Fibroblast of skin of scalp (primary cell): Measurements from ENCODE around the gene ENTR1.
"Not testable (repeated sequence)": the region's sequence is repeated elsewhere in the genome, so short reads cannot be mapped to it uniquely, and the experiment has no call there.

ENCODE experiments used
- DNase-seq: peaks from one replicate; pipeline ENCODE4 v3.0.0-alpha.2; 2013

The ENTR1 gene

DNA sequence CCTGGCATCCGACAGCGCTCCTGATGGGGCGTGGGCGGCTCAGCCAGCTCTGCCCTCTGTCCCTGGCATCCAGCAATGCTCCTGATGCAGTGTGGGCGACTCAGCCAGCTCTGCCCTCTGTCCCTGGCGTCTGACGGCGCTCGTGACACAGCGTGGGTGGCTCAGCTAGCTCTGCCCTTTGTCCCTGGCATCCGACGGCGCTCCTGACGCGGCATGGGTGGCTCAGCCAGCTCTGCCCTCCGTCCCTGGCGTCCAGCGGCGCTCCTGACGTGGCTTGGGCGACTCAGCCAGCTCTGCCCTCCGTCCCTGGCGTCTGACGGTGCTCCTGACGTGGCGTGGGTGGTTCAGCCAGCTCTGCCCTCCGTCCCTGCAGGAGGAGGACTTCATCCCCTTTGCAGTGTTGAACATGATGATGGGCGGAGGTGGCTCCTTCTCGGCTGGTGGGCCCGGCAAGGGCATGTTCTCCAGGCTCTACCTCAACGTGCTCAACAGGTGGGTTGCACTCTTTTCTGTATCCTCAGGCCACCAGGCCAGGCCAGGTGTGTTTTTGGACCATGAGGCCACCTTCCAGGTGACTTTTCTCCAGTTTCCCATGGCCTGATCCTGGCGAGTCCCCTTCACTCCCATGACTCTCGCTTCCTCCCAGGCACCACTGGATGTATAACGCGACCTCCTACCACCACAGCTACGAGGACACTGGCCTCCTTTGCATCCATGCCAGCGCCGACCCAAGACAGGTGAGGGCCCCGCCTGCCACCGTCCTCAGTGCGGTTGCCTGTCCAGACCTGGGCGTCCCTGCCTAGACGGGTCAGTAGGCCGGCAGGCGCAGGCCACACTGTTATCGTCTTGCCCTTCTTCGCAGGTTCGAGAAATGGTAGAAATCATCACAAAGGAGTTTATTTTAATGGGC, 8.0 kb upstream of the ENTR1 start:
- DNase-seq = no peak

DNA sequence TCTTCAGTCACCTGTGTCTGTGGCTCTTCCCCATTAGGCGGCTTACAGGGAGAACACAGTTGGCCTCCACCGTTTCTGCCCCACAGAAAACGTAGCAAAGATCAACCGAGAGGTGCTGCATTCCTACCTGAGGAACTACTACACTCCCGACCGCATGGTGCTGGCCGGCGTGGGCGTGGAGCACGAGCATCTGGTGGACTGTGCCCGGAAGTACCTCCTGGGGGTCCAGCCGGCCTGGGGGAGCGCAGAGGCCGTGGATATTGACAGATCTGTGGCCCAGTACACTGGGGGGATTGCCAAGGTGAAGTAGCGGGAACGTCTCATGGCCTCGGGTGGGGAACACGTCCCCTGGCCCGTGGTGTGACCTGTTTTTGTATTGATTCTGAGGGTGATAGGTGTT, 6.5 kb upstream of the ENTR1 start:
- no peak for DNase-seq

DNA sequence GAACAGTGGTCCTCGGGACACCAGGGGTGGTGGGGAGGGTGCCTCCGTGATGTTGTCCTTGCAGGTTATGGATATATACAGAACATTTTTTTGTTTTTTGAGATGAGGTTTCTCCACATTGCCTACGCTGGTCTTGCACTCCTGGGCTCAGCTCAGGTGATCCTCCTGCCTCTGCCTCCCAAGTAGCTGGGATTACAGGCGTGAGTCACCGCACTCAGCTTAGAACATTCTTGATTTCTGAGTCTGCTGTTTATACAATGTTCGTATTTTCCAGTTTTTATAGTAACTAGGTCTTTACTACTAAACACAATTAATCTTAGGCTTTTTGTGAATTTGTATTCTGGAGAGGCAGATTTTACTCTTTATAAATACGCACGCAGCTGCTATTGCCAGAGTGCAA, 6.0 kb upstream of the ENTR1 start:
- DNase-seq = no peak

DNA sequence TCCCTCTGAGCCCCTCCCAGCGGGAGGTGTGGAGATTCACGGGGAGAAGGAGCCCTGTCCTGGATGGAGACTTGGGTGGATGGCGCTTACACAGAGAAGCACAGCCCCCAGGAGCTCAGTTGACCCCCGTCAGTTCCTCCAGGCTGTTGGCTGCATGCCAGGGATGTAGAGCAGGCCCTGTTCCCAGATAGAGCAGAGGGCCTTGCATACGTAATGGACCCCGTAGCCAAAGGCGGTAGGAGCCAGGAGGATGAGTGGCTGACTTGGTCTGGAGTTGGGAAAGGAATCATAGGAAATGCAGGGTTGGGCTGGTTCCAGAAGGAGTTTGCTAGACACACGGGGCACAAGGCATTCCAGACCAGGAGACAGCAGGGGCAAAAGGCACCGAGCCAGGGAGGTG, 2.5 kb upstream of the ENTR1 start:
- no peak for DNase-seq

DNA sequence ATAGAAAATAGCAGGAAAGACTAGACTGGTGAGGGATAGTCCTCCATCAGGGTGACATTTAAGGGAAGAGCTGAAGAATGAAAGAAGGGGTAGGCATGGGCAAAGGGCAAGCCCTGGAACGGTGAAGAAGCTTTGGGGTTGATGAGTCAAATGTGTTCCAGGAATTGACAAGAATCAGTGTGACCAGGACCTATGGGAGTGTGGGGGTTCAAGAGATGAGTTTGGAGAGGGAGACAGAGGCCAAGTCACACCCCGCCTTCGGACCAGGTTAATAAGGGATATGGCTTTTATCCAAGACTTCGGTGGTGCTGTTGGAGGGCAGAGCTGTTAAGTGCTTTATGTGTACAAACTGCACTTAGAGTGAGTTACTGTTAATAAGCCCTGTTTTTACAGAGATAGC, 964 bp upstream of the ENTR1 start:
- DNase-seq = no peak

DNA sequence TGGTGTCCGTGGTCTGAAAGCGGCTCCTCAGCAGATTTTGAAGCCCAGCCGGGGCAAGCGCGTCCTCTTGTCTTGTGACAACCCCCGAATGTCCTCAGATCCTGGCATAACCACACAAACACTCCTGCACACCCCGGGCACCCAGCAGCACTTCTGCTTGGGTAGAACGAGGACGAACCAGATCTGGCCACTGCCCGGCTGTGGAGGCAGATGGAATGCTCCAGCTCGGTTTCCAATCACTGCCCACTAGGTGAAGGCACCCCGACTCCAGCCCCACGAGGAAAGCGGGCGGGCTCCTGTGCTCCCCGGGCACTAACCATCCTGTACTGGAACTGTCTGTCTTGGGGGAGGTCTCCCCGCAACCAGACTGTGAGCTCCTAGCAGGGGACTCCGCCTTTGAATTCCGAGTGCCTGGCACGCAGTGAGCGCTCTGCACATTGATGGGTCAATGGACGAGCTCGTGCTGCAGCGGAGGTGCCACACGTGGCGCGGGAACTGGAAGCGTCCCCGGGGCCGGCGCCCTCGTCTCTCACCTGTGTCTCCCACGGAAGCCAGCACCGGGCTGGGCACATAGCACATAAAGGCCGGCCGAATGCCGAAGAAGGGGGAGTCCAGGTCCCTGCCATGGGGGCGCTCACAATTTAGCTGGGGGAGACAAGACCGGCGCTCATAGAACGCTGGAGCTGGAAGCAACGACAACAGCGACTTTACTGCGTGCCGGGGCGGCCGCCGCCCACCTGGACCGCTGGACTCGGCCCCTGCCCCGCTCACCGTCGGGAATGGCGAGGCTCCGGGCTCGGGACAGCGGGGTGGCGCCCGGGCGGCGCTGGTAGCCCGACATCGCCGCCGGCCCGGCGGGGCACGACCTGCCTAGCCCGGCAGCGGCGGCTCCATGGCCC, 608 bp downstream of the ENTR1 start:
- DNase-seq = peak; percentile 31

DNA sequence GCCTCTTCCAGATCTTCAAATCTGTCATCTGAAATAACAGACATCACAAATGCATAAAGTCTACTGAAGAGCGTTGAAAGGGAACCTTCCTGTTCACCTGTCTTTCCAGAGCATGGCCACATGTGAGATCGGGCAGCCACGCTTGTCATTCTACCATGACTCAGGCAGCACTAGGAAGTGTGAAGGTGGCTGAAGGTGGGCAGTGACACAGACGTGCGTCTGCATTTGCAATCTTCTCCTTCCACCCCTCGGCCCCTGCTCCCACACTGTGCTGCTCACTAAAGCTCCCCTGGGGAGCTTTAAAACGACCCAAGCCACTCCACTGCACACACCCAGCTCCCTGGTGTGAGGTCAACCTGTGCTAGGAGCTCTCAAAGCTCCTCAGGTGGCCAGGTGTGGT, 2.5 kb downstream of the ENTR1 start:
- no peak for DNase-seq

DNA sequence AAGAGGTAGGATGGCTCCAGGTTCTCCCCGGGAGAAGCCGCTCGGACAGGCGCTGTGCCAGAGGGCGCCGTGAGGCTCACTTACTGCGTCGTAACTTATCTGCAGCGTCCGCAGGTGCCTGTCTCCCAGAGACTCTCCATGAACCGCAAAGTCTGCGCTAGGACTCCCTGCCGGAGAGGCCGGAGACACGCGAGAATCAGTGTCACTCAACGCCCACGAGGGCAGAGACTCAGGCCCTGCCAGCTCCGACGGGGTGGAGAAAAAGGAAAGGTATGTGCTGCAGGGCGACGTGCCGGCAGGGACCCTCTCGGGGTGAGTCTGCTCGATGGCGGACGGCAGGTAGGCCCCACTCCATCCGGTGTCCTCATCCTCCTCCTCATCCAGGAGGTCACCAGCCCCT, 3.4 kb downstream of the ENTR1 start:
- not testable (repeated sequence) for DNase-seq

DNA sequence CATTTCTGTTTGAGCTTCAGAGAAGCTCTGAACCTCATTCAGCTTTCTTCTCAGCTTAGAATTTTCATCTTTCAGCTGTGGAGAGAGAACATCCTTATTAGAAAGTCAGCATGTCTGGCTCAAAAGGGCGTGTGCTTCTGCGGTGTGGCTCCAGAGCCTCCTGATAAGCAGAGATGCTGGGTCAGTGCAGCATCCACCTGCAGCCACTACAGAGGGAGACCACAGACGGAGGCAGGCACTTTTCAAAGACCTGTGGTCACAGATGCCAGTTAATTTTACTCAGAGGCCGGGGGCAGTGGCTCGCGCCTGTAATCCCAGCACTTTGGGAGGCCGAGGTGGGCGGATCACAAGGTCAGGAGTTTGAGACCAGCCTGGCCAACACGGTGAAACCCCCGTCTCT, 4.5 kb downstream of the ENTR1 start:
- not testable (repeated sequence) for DNase-seq

DNA sequence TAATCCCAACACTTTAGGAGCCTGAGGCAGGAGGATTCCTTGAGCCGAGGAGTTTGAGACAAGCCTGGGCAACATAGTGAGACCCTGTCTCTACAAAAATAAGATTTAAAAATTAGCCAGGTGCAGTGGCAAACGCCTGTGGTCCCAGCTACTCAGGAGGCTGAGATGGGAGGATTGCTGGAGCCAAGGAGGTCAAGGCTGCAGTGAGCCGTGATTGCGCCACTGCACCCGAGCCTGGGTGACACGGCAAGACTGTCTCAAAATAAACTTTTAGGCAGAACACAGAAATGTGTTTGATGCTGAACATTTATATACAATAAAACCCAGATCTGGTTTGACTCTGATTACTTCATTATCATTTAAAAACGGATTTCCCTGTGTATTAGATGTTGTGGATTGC, 4.9 kb downstream of the ENTR1 start:
- DNase-seq = no peak

DNA sequence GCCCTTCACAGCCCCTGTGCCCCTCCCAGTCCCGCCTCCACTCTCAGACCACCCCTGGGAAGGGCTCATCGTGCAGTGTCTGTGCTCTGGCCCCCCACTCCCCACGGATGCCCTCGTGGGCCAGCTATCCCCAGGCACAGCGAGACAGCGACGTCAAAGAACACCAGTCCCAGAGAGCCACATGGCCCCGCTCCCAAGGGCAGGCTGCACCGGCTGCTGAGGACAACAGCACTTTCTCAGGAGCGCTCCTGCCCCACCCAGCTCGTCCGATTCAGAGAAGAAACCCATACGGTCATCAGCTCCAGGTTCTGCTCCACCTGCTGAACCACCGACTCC, 5.6 kb downstream of the ENTR1 start:
- no peak for DNase-seq

DNA sequence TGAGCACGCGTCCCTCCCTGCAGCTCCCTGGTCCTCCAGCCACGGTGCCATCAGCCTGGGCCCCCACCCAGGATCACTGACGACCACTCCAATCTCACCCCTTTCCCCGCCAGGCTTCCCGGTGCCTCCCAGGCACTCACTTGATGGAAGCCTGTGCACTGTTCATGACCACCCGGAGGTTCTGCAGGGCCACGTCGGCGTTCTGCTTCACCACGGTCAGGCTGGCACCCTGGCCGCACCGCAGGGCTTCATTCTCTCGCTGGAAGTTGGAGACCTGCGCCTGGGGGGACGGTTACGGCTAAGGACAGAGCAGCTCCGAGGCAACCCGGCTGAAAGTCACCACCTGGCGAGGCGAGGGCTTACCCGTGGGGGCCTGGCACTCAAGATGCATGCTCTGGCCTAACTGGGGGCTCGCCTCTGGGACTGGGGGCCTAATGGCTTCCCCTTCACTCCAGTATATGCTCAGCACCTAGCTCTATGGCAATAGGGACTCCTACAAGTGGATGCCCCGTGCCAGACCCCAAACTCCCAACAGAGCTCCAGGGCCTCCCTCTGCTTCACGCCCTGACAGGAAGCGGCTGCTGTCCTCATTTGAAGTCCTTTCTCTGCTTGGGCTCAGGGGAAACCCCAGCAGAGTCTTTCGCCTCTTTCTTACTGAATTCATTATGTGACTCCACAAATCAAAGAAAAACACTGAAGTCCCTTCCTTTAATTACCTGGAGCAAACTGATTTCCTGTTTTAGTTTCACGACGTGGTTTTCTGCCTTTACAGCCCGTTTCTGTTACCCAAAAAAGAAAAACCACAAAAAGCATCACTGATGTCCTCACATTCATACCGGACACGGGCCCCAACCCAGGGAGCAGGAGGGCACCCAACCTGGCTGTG, 6.3 kb downstream of the ENTR1 start:
- DNase-seq = no peak

DNA sequence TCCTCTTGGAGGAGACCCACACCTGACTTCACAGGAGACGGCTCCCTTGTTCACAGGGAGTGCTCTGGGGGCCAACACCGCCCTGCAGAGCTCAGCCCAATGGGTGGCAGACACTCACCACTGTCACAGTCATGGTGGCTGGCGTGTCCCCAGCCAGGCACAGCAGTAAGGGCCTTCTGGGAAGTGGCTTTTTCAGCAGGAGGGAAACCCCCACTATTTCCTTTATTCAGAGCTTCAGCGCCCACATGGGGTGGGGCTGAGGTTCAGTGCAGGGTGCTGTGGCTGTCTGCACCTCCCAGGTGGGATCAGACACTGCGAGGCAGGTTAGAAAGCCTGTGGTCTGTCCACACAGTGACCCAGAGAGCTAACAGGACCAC, 6.9 kb downstream of the ENTR1 start:
- no peak for DNase-seq

DNA sequence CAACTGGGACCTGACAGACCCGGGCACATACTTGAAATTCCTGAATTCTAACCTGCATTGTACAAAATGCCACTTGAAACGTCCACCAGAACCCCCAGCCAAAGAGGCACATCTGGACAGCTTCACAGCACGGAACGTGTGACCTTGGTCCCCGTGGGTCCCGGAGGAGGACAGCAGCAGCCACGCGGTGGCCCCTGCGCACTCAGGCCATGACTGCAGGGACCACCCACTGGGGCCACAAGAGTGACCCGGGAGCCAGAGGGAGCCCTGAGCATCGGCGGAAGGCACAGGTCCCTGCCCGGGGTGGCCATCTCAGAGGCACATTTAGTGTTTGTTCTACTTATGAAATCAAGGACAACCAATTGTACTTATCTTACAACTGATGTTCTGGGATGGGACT, 8.3 kb downstream of the ENTR1 start:
- DNase-seq = no peak

DNA sequence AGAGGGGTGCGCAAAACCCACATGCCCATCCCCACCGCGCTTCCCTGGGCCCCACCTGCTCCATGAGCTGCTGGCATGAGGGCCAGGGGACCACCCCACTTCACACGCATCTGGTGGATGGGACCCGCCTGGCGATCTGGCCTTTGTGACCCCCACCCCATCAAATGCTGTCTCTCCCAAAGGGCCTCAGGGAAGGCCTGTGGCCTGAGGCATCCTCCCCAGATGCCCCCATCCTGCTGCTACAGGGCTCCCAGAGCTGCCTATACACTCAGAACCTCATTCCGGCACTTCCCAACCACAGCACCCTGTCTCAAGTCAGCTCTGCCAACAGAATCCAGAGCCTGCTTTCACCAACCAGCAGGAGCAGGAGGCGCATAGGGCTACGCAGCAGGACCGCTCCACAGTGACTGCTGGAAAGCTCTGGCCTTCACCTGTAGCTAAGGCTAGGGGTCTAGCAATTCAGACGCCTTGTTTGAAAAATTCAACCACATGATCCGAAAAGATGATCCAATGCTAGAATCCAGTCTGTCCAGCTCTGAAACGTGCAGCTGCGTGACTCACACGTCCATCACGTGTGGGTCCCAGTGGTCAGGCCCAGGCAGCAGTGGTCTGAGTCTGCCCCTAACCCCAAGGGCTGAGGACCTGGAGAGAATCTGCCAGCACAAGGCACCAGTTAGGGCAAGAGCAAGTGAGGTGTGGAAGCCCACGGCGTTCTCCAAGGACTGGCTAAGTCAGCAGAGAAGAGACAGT, 9.1 kb downstream of the ENTR1 start:
- no peak for DNase-seq

DNA sequence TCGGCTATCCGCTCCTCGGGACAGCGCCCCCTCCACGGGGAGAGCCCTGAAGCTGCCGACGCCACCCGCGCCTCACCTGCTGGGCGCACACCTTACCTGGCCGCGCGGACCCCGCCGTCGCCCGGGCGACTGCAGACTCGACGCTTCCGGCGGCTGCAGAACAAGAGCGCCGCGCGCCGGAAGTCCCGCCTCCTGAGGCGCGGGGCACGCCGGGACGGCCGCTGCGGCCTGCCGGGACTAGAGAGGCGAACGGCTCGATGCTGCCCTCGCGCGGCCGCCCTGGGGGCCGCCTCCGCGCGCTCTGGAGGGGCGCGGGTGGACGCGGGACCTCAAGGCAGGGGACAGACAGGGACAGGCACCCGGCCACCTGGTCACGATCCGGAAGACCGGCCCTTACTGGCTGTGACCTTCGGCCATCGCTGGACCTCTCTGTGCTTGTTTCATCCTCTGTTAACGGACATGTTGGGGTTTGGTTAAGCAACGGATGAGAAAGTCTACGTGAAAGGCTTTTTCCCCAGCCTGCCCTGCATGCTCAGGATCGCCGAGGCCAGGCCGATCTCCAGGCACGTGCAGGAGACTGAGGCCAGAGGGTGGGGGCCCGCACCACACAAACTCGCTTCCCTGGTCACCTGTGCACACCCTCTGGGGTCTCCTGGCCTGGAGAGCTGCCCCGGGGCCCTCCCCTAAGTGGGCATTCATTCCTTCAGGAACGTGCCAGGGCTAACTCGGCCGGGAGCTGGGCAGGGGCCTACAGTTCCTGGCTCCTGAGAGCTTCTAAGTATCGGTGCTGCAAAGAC, 10.2 kb downstream of the ENTR1 start, which contains the start of gene SNAPC4:
Gene SNAPC4, minus strand, starts transcription at position 133 of the 797 bp plus-strand sequence. CDS start 1,742 bp downstream, outside the sequence.
- DNase-seq = peak; percentile 84

DNA sequence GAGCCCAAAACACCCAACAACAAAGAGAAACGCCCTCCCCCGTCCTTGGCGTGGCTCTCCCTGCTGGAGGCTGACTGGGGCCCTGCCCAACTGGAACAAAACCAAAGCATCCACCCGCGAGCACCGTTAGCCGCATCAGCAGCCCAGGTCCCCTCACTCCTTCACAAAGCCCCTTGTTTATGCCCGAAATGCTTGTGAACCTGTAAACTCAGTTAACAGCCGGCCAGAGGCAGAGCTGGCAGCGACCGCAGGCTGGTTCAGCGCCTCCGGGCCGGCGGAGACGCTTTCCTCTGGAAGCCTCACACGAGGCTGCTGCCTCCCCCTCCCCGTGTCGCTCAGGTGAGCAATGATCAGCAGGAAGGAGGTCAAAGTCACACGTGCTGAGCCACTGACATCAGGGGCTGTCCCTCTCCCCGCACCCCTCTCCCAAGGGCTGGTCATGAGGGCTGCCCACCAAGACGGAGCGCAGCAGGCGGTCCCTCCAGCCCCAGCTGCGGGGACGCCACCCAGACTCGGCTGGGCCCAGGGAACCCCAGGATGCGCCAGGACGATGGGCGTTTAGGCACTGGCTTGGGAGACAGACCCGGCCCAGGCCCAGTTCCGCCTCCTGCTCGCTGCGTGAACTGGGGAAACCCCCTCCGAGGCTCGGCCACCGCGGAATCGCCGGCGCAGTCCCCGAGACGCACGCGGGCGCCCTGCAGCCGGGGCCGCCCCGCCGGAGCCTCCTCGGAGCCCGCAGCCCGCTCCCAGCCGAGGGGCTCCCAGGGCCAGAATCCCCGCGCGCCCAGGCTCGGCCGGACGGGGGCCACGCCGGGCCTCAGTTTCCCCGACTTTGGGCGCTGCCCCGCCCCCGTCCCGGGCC, 11.0 kb downstream of the ENTR1 start:
- DNase-seq = no peak

DNA sequence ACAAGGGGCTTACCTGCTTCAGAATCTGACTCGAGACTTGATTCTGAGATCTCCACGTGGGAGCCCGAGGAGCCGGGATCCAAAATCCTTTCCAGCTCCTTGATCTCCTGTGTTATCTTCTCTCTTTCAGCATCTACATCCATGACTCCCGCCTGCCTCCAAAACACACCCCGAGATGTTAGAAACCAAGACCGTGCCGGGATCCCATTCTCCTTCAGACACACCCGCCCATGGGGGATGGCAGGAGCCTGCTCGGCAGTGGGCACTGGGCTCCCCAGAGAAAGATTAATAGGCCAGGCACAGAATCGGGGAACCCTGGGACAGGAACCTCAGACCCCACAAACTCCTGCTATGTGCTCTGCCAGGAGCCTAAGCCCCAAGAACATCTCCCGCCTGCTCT, 12.1 kb downstream of the ENTR1 start:
- no peak for DNase-seq

DNA sequence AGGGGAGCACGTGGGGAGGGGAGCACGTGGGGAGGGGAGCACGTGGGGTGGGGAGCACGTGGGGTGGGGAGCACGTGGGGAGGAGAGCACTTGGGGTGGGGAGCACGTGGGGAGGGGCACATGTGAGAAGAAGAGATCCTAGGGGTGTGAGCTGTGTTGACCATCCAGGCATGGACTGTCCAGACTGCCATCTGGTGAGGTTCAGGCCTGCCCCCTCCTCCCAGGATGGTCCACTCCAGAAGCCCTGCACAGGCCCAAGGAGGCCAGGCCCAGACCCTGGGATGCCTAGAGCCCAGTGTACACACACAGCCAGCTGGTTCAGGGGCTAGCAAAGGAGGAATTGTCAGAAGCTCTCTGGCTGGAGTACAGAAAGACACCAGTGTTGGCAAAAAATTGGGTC, 12.8 kb downstream of the ENTR1 start:
- DNase-seq = no peak

DNA sequence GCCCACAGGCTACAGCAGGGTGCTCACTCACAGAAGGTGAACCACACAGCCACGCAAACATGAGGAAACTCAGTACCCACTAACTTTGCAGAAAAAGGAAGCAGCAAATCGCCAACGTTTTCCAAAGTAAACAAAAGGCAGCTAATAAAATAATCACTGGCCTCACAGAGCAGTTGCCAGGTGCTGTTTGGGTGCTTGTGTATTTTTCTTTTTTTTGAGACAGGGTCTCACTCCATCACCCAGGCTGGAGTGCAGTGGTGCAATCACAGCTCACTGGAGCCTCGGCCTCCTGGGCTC, 14.2 kb downstream of the ENTR1 start:
- DNase-seq = no peak
